A549 treated with GW870086 at 1 μM for 4 hours (cell line): ENCODE results near the gene PA2G4. TPM values are rescaled to one million over a fixed set of nuclear protein-coding genes. Genes with fewer than 3 reads are reported as not detected.

Experiments
- total RNA-seq: library from RNA; stranded (reverse); fragments of 200-300 nt; extraction: Qiagen RNA extraction; gene quantifications from 5 replicates; pipeline ENCODE4 v1.2.3, GENCODE V29; 2022; ENCODE audit warnings: low read depth

Gene PA2G4
- total RNA-seq: 283 to 329 TPM (median 289 TPM) in 5 replicates

GRCh38 chr12:56104109-56104814 lies at the start of gene PA2G4:
Gene PA2G4 (plus strand): TSS chr12:56104559. CDS start chr12:56104738, 179 bp downstream.

GRCh38 chr12:56079723-56080555 lies 24.4 kb upstream of the PA2G4 start, which contains the start of gene ERBB3:
Gene ERBB3 (plus strand): TSS chr12:56080165. CDS start chr12:56080301, 136 bp downstream.

GRCh38 chr12:56116267-56117081 lies 12.1 kb downstream of the PA2G4 start, which contains the start of gene RPL41:
Gene RPL41 (plus strand): TSS chr12:56116633.

GRCh38 chr12:56117778-56118687 lies 13.7 kb downstream of the PA2G4 start, which contains the start of gene ZC3H10:
Gene ZC3H10 (plus strand): TSS chr12:56118266. CDS start chr12:56120563, 2,297 bp downstream.

GRCh38 chr12:56127888-56128669 lies 23.7 kb downstream of the PA2G4 start, which contains the start of gene ESYT1:
Gene ESYT1 (plus strand): TSS chr12:56128267. CDS start chr12:56128320, 53 bp downstream.

GRCh38 chr12:56152132-56152755 lies 47.9 kb downstream of the PA2G4 start, which contains the start of gene MYL6B:
Gene MYL6B (plus strand): TSS chr12:56152587. CDS start chr12:56153919, 1,332 bp downstream.

GRCh38 chr12:56158029-56158925 lies 53.9 kb downstream of the PA2G4 start, which contains the start of gene MYL6:
Gene MYL6 (plus strand): TSS chr12:56158359. CDS start chr12:56158402, 43 bp downstream.

Other genes with a start within 250 kb of the PA2G4 start
- 35.6 to 43.1 TPM (median 39.1 TPM) in 5 replicates for gene PYM1, start 176.7 kb upstream of the PA2G4 start, total RNA-seq
- gene DGKA, start 173.4 kb upstream of the PA2G4 start, total RNA-seq: 17.0 to 28.7 TPM (median 21.1 TPM) in 5 replicates
- gene PMEL, start 138.5 kb upstream of the PA2G4 start, total RNA-seq: 0.68 to 1.4 TPM (median 0.88 TPM) in 5 replicates
- gene CDK2, start 137.7 kb upstream of the PA2G4 start, total RNA-seq: 49.1 to 57.5 TPM (median 55.2 TPM) in 5 replicates
- gene RAB5B, start 130.5 kb upstream of the PA2G4 start, total RNA-seq: 24.4 to 34.1 TPM (median 32.7 TPM) in 5 replicates
- gene SUOX, start 107.3 kb upstream of the PA2G4 start, total RNA-seq: 7.5 to 9.4 TPM (median 9.2 TPM) in 5 replicates
- gene IKZF4, start 83.5 kb upstream of the PA2G4 start, total RNA-seq: 1.7 to 3.9 TPM (median 2.9 TPM) in 5 replicates
- gene RPS26, start 62.6 kb upstream of the PA2G4 start, total RNA-seq: 700 to 893 TPM (median 717 TPM) in 5 replicates
- 0.95 to 3.0 TPM (median 1.4 TPM) in 5 replicates for gene ERBB3, start 24.4 kb upstream of the PA2G4 start, total RNA-seq
- 5,218 to 5,761 TPM (median 5,566 TPM) in 5 replicates for gene RPL41, start 12.1 kb downstream of the PA2G4 start, total RNA-seq
- gene ZC3H10, start 13.7 kb downstream of the PA2G4 start, total RNA-seq: 2.4 to 3.6 TPM (median 2.6 TPM) in 5 replicates
- 63.1 to 68.1 TPM (median 65.7 TPM) in 5 replicates for gene ESYT1, start 23.7 kb downstream of the PA2G4 start, total RNA-seq
- 72.9 to 93.3 TPM (median 80.4 TPM) in 5 replicates for gene MYL6B, start 48.0 kb downstream of the PA2G4 start, total RNA-seq
- gene MYL6, start 53.8 kb downstream of the PA2G4 start, total RNA-seq: 2,118 to 2,979 TPM (median 2,161 TPM) in 5 replicates
- gene SMARCC2, start 84.9 kb downstream of the PA2G4 start, total RNA-seq: 27.3 to 35.8 TPM (median 34.5 TPM) in 5 replicates
- 20.0 to 27.0 TPM (median 24.3 TPM) in 5 replicates for gene RNF41, start 117.4 kb downstream of the PA2G4 start, total RNA-seq
- gene NABP2, start 119.8 kb downstream of the PA2G4 start, total RNA-seq: 53.0 to 66.2 TPM (median 57.4 TPM) in 5 replicates
- gene SLC39A5, start 125.5 kb downstream of the PA2G4 start, total RNA-seq: 0.34 TPM in 1 of 5 replicates, not detected in the others
- 37.2 to 45.2 TPM (median 43.7 TPM) in 5 replicates for gene ANKRD52, start 153.8 kb downstream of the PA2G4 start, total RNA-seq
- gene COQ10A, start 162.4 kb downstream of the PA2G4 start, total RNA-seq: 16.2 to 17.4 TPM (median 17.0 TPM) in 5 replicates
- gene CS, start 195.8 kb downstream of the PA2G4 start, total RNA-seq: 153 to 169 TPM (median 159 TPM) in 5 replicates
- 115 to 162 TPM (median 149 TPM) in 5 replicates for gene CNPY2, start 211.4 kb downstream of the PA2G4 start, total RNA-seq
- gene PAN2, start 229.4 kb downstream of the PA2G4 start, total RNA-seq: 13.1 to 19.3 TPM (median 15.9 TPM) in 5 replicates
- 0.21 to 0.70 TPM (median 0.49 TPM) in 4 of 5 replicates, not detected in the other for gene IL23A, start 234.3 kb downstream of the PA2G4 start, total RNA-seq